ENCODE measurements around the gene RALGPS1. TPM values are rescaled to one million over a fixed set of nuclear protein-coding genes. Genes with fewer than 3 reads are reported as not detected.

The RALGPS1 gene
- total RNA-seq, 2 experiments from 2014 or later: 14.1 to 14.4 TPM

DNA sequence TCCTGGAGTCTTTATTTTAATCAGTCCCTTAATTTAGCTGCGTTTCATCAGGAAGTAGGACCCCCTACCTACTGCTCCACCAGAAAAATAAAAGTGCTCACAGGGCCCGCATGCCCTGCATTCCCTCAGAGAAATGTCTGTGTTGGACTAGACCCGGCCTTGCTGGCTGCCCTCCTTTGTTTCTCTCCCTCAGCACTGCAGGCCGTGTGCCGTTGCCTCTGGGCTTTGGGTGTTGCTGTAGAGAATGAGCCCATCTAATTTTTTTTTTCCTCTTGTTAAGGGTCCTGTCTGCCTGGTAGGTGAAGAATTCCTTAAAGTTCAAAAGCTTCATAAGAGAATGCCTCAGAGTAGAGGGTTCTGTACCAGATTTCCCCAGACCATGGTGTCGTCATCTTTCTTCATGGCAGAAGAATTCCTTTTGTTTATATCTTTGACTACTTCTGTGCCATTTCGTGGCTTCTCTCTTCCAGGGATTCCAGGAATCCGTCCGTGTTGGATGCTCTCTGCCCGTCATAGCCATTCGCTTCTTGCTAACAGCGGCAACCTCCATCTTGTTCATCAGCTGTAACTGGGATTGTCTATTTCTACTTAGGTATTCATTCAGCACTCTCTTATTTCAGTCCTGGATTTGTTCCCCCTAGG, 257.6 kb downstream of the RALGPS1 start:
- no peak for TF ChIP-seq EZH2phosphoT487 (IDR thresholded peaks at IDR 0.05; ENCODE audit: borderline replicate concordance, low read depth, low read length)
- TF ChIP-seq, protein P1, sequence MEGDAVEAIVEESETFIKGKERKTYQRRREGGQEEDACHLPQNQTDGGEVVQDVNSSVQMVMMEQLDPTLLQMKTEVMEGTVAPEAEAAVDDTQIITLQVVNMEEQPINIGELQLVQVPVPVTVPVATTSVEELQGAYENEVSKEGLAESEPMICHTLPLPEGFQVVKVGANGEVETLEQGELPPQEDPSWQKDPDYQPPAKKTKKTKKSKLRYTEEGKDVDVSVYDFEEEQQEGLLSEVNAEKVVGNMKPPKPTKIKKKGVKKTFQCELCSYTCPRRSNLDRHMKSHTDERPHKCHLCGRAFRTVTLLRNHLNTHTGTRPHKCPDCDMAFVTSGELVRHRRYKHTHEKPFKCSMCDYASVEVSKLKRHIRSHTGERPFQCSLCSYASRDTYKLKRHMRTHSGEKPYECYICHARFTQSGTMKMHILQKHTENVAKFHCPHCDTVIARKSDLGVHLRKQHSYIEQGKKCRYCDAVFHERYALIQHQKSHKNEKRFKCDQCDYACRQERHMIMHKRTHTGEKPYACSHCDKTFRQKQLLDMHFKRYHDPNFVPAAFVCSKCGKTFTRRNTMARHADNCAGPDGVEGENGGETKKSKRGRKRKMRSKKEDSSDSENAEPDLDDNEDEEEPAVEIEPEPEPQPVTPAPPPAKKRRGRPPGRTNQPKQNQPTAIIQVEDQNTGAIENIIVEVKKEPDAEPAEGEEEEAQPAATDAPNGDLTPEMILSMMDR (conservative IDR thresholded peaks at IDR 0.05; ENCODE audit: low read length): no peak
- BruUV-seq (replicated peaks): no TSS peak
- ChIA-PET POLR2A (interaction anchor here (0.7 kb wide), 1 partner anchor 25 kb away, joined by 3 read pairs; no protein-coding TSS in a partner anchor), CTCF (ENCODE audit: unreplicated experiment) (no interaction called here)
- no peaks in the 10 kb centered on the region for H4K20me1 ChIP-seq (ENCODE audit: insufficient read depth, low read length)
- H3K36me3 ChIP-seq (ENCODE audit: insufficient read depth, low read length): no peaks in the 10 kb centered on the region
- DNase-seq (ENCODE audit: low spot score): no peak
- H2AFZ ChIP-seq (ENCODE audit: low read length): no peak overlapping the region
- no peaks in the 10 kb centered on the region for H3K9me3 ChIP-seq (ENCODE audit: low read length)
- no peak overlapping the region for H3K4me3 ChIP-seq (ENCODE audit: low read depth, low read length, poor library complexity, severe bottlenecking)
- no peaks in the 10 kb centered on the region for H3K9me2 ChIP-seq (ENCODE audit: insufficient read depth, low read length)
- H3K27ac ChIP-seq (ENCODE audit: low read depth, low read length, poor library complexity, severe bottlenecking): no peak overlapping the region
- intact Hi-C loops (cut with micrococcal nuclease; ENCODE audit: unreplicated experiment): no loop called here
- H3K79me2 ChIP-seq (ENCODE audit: insufficient read depth, low read depth, low read length): no peaks in the 10 kb centered on the region
- H3K4me2 ChIP-seq (ENCODE audit: low read length): no peak overlapping the region
- peaks cover 26% of the 10 kb centered on the region for H3K4me1 ChIP-seq (ENCODE audit: insufficient read depth, low read length, poor library complexity, severe bottlenecking)

DNA sequence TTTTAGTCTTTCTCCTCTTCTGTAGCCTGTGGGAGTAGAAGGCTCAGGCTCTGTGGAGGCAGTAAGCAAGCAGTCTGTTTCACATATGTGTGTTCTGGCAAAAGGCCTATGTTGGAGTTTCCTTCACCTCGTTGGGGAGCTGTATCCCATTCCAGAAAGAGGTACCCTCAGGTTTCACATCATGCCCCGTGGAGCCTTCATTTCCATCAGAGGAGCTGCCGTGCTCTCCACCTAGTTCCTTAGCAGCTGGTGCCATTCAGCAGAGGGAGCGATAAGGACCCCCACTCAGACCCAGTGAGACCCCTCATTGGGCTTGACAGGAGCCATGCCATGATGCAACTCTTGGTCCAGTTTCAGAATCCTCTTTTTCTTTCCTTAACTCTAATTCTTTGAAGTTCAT, 258.5 kb downstream of the RALGPS1 start:
- POLR2A ChIA-PET: interaction anchor here (1.3 kb wide), 1 partner anchor 61 kb away, joined by 3 read pairs; no protein-coding TSS in a partner anchor
- BruUV-seq (replicated peaks): no TSS peak
- Histone ChIP-seq H4K20me1 (ENCODE audit: insufficient read depth, low read length) (no peaks in the 10 kb centered on the region), H3K27ac (ENCODE audit: low read depth, low read length, poor library complexity, severe bottlenecking) (no peak overlapping the region), H3K9me3 (ENCODE audit: low read length) (no peaks in the 10 kb centered on the region), H3K4me2 (ENCODE audit: low read length) (no peak overlapping the region), H3K4me3 (ENCODE audit: low read depth, low read length, poor library complexity, severe bottlenecking) (no peak overlapping the region), H2AFZ (ENCODE audit: low read length) (no peak overlapping the region), H3K36me3 (ENCODE audit: insufficient read depth, low read length) (no peaks in the 10 kb centered on the region), H3K4me1 (ENCODE audit: insufficient read depth, low read length, poor library complexity, severe bottlenecking) (peaks cover 17% of the 10 kb centered on the region), H3K79me2 (ENCODE audit: insufficient read depth, low read depth, low read length) (no peaks in the 10 kb centered on the region), H3K9me2 (ENCODE audit: insufficient read depth, low read length) (no peaks in the 10 kb centered on the region)
- intact Hi-C loops (cut with micrococcal nuclease; ENCODE audit: unreplicated experiment): no loop called here
- CTCF ChIA-PET (ENCODE audit: unreplicated experiment): no interaction called here
- DNase-seq (ENCODE audit: low spot score): no peak
- TF ChIP-seq EZH2phosphoT487 (IDR thresholded peaks at IDR 0.05; ENCODE audit: borderline replicate concordance, low read depth, low read length): no peak
- TF ChIP-seq, protein P1 (conservative IDR thresholded peaks at IDR 0.05; ENCODE audit: low read length): no peak

All from OCI-LY7 (cell line).